HG03060 (cell line): ENCODE results near the gene AK8.

Source experiments
- ATAC-seq: cut with Tn5 transposase; IDR thresholded peaks from one replicate; pipeline ENCODE4 v1.9.1; 2021; ENCODE audit warnings: low read depth, moderate number of reproducible peaks; ENCODE audit not compliant: unreplicated experiment

AK8 gene

GRCh38 chr9:132681561-132681960 lies 196.5 kb downstream of the AK8 start:
- ATAC-seq = no peak

GRCh38 chr9:132679946-132680625 lies 198.0 kb downstream of the AK8 start:
- no peak for ATAC-seq

GRCh38 chr9:132677976-132678375 lies 200.1 kb downstream of the AK8 start:
- no peak for ATAC-seq
